OCI-LY1 (cell line): Measurements from ENCODE around the gene WDR17.

Source experiments
- H2AFZ ChIP-seq: fragments of 200-600 bp; sonication (generic), shearing (Covaris generic); 2 replicates; pipeline ENCODE4 v1.6.0; 2014; ENCODE audit warnings: antibody characterized with exemption, mild to moderate bottlenecking, low read length
- H3F3A ChIP-seq: fragments of 200-600 bp; sonication (generic), shearing (Covaris generic); 2 replicates; pipeline ENCODE4 v1.6.0; 2014; ENCODE audit warnings: mild to moderate bottlenecking, antibody characterized with exemption, low read length, moderate library complexity; ENCODE audit not compliant: insufficient read depth
- H3K27ac ChIP-seq: fragments of 200-600 bp; sonication (generic); 2 replicates; pipeline ENCODE4 v1.5.1; 2014; ENCODE audit warnings: low read length, mixed run types, mild to moderate bottlenecking, low read depth; ENCODE audit not compliant: poor library complexity, severe bottlenecking
- H3K27me3 ChIP-seq: fragments of 200-600 bp; sonication (generic); 2 replicates; pipeline ENCODE4 v1.6.0; 2014; ENCODE audit warnings: antibody characterized with exemption, mild to moderate bottlenecking, low read length, moderate library complexity; ENCODE audit not compliant: insufficient read depth
- H3K36me3 ChIP-seq: fragments of 200-600 bp; sonication (generic); 2 replicates; pipeline ENCODE4 v1.6.1; 2014; ENCODE audit warnings: mild to moderate bottlenecking, antibody characterized with exemption, low read length, moderate library complexity, mixed read lengths; ENCODE audit not compliant: insufficient read depth
- H3K4me1 ChIP-seq: fragments of 200-600 bp; sonication (generic); 2 replicates; pipeline ENCODE4 v1.5.1; 2014; ENCODE audit warnings: mild to moderate bottlenecking, low read length, moderate library complexity; ENCODE audit not compliant: insufficient read depth, severe bottlenecking
- H3K4me2 ChIP-seq: fragments of 200-600 bp; sonication (generic), shearing (Covaris generic); 2 replicates; pipeline ENCODE4 v1.6.1; 2014; ENCODE audit warnings: low read length
- H3K4me3 ChIP-seq: fragments of 200-600 bp; sonication (generic); 2 replicates; pipeline ENCODE4 v1.5.1; 2014; ENCODE audit warnings: low read length, low read depth, mild to moderate bottlenecking, mixed read lengths; ENCODE audit not compliant: poor library complexity, severe bottlenecking
- H3K79me2 ChIP-seq: fragments of 200-600 bp; shearing (Covaris generic); 2 replicates; pipeline ENCODE4 v1.6.1; 2016; ENCODE audit warnings: mixed run types, low read length, mixed read lengths; ENCODE audit not compliant: insufficient read depth
- H3K9ac ChIP-seq: fragments of 200-600 bp; sonication (generic), shearing (Covaris generic); 2 replicates; pipeline ENCODE4 v1.6.1; 2014; ENCODE audit warnings: mild to moderate bottlenecking, low read length, mixed read lengths
- H3K9me2 ChIP-seq: fragments of 200-600 bp; sonication (generic), shearing (Covaris generic); 2 replicates; pipeline ENCODE4 v1.6.1; 2014; ENCODE audit warnings: low read depth, mild to moderate bottlenecking, low read length, mixed read lengths
- H3K9me3 ChIP-seq: fragments of 200-600 bp; shearing (Covaris generic); 2 replicates; pipeline ENCODE4 v1.6.1; 2014; ENCODE audit warnings: low read length, mixed read lengths
- H4K20me1 ChIP-seq: fragments of 200-600 bp; sonication (generic), shearing (Covaris generic); 2 replicates; pipeline ENCODE4 v1.6.0; 2016; ENCODE audit warnings: mild to moderate bottlenecking, low read length; ENCODE audit not compliant: insufficient read depth
- CTCF ChIP-seq: fragments of 200-600 bp; sonication (generic), shearing (Covaris generic); IDR thresholded peaks from 2 replicates; pipeline ENCODE4 v1.5.1; 2017; ENCODE audit warnings: mild to moderate bottlenecking, antibody characterized with exemption, low read length, moderate library complexity, mixed read lengths
- EZH2 ChIP-seq: fragments of 200-600 bp; sonication (generic), shearing (Covaris generic); IDR thresholded peaks from 2 replicates; pipeline ENCODE4 v1.8.0; 2017; ENCODE audit warnings: borderline replicate concordance, mixed run types, mild to moderate bottlenecking, antibody characterized with exemption, low read length, moderate library complexity, mixed read lengths

Gene WDR17

GRCh38 chr4:176193126-176193525 is 127.5 kb downstream of the WDR17 start:
- Histone ChIP-seq H3K36me3 (no peaks in the 10 kb centered on the region), H3K4me2 (no peak overlapping the region), H3K27ac (no peak overlapping the region), H3K4me1 (peaks cover 11% of the 10 kb centered on the region), H3K9me2 (no peaks in the 10 kb centered on the region), H3K79me2 (no peaks in the 10 kb centered on the region), H3F3A (no peaks in the 10 kb centered on the region), H4K20me1 (no peaks in the 10 kb centered on the region), H3K9me3 (no peaks in the 10 kb centered on the region), H3K9ac (no peak overlapping the region), H3K4me3 (no peak overlapping the region), H2AFZ (no peak overlapping the region), H3K27me3 (no peaks in the 10 kb centered on the region)
- TF ChIP-seq CTCF (no peak), EZH2 (no peak)

GRCh38 chr4:176193938-176194337 is 128.3 kb downstream of the WDR17 start:
- Histone ChIP-seq H3K4me3 (no peak overlapping the region), H3K9me2 (no peaks in the 10 kb centered on the region), H3K79me2 (no peaks in the 10 kb centered on the region), H3K4me1 (peaks cover 11% of the 10 kb centered on the region), H2AFZ (no peak overlapping the region), H3K4me2 (no peak overlapping the region), H3K9ac (no peak overlapping the region), H4K20me1 (no peaks in the 10 kb centered on the region), H3K36me3 (no peaks in the 10 kb centered on the region), H3K27me3 (no peaks in the 10 kb centered on the region), H3K9me3 (no peaks in the 10 kb centered on the region), H3F3A (no peaks in the 10 kb centered on the region), H3K27ac (no peak overlapping the region)
- TF ChIP-seq CTCF (no peak), EZH2 (no peak)

- no peak within 1 kb of the TSS for H3K27ac ChIP-seq
- H3K4me1 ChIP-seq = peaks cover 11% of the 10 kb centered on the region
- H3K4me2 ChIP-seq = peak within 1 kb of the TSS; percentile 95
- H4K20me1 ChIP-seq = no peaks in the 10 kb centered on the region
- peak within 1 kb of the TSS; percentile 67 for H3K4me3 ChIP-seq
- H3K79me2 ChIP-seq = no peaks in the 10 kb centered on the region
- H3K9me2 ChIP-seq = no peaks in the 10 kb centered on the region
- no peaks in the 10 kb centered on the region for H3K27me3 ChIP-seq
- H3K9me3 ChIP-seq = no peaks in the 10 kb centered on the region
- H3F3A ChIP-seq = no peaks in the 10 kb centered on the region
- H2AFZ ChIP-seq = peak within 1 kb of the TSS; percentile 99
- no peaks in the 10 kb centered on the region for H3K36me3 ChIP-seq
- peak within 1 kb of the TSS; percentile 62 for H3K9ac ChIP-seq
- TF ChIP-seq CTCF (no peak), EZH2 (no peak)
These were observed 129.7 kb downstream of the WDR17 start, which contains the start of gene SPATA4 for GRCh38 chr4:176195184-176195978. SPATA4 (minus strand) TSS chr4:176195585; CDS start chr4:176195562, 23 bp downstream.
